HL-60 (cell line): ENCODE measurements around the gene ABCF2.

Source experiments
- DNase-seq, 2 experiments: peaks; one replicate each; pipeline ENCODE4 v3.0.0-alpha.2; 2010 to 2020; ENCODE audit warnings: low read depth in 1 of 2, low spot score in 1 of 2
- H3K27ac ChIP-seq: fragments of 250-450 bp; sonication (Bioruptor Pico); replicated peaks from 2 replicates; pipeline ENCODE4 v1.5.1; 2020; ENCODE audit warnings: mild to moderate bottlenecking, moderate library complexity
- H3K27me3 ChIP-seq: fragments of 250-450 bp; sonication (Bioruptor Pico); 2 replicates; pipeline ENCODE4 v1.5.1; 2021; ENCODE audit warnings: mild to moderate bottlenecking, moderate library complexity; ENCODE audit not compliant: insufficient read depth, poor library complexity, severe bottlenecking
- H3K4me3 ChIP-seq: replicated peaks from 2 replicates; pipeline ENCODE4 v1.5.1; 2011; ENCODE audit warnings: mild to moderate bottlenecking, control low read depth, low read length; ENCODE audit not compliant: insufficient read depth
- GABPA ChIP-seq: IDR thresholded peaks from 2 replicates; pipeline ENCODE4 v1.6.1; 2012; ENCODE audit warnings: low read depth
- POLR2AphosphoS5 ChIP-seq: IDR thresholded peaks from 2 replicates; pipeline ENCODE4 v1.6.1; 2012; ENCODE audit warnings: low read depth
- SPI1 ChIP-seq: IDR thresholded peaks from 2 replicates; pipeline ENCODE4 v1.6.1; 2012; ENCODE audit warnings: low read depth, mild to moderate bottlenecking, borderline replicate concordance
- TF ChIP-seq, protein P1 (sequence below): IDR thresholded peaks from one replicate; pipeline ENCODE4 v1.5.1; 2011; ENCODE audit warnings: low read length, control low read depth, inconsistent platforms; ENCODE audit not compliant: insufficient read depth
- TF ChIP-seq, protein P2 (sequence below): IDR thresholded peaks from 2 replicates; pipeline ENCODE4 v1.6.1; 2012; ENCODE audit warnings: low read depth; ENCODE audit not compliant: insufficient replicate concordance

Gene ABCF2

DNA sequence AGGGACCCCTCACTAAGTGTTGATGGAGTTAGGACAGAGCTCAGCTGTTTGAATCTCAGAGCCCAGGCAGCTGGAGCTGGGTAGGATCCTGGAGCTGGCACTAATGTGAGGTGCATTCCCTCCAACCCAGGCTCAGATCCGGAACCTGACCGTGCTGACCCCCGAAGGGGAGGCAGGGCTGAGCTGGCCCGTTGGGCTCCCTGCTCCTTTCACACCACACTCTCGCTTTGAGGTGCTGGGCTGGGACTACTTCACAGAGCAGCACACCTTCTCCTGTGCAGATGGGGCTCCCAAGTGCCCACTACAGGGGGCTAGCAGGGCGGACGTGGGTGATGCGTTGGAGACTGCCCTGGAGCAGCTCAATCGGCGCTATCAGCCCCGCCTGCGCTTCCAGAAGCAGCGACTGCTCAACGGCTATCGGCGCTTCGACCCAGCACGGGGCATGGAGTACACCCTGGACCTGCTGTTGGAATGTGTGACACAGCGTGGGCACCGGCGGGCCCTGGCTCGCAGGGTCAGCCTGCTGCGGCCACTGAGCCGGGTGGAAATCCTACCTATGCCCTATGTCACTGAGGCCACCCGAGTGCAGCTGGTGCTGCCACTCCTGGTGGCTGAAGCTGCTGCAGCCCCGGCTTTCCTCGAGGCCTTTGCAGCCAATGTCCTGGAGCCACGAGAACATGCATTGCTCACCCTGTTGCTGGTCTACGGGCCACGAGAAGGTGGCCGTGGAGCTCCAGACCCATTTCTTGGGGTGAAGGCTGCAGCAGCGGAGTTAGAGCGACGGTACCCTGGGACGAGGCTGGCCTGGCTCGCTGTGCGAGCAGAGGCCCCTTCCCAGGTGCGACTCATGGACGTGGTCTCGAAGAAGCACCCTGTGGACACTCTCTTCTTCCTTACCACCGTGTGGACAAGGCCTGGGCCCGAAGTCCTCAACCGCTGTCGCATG is 10.5 kb upstream of the ABCF2 start:
- TF ChIP-seq, protein P1, sequence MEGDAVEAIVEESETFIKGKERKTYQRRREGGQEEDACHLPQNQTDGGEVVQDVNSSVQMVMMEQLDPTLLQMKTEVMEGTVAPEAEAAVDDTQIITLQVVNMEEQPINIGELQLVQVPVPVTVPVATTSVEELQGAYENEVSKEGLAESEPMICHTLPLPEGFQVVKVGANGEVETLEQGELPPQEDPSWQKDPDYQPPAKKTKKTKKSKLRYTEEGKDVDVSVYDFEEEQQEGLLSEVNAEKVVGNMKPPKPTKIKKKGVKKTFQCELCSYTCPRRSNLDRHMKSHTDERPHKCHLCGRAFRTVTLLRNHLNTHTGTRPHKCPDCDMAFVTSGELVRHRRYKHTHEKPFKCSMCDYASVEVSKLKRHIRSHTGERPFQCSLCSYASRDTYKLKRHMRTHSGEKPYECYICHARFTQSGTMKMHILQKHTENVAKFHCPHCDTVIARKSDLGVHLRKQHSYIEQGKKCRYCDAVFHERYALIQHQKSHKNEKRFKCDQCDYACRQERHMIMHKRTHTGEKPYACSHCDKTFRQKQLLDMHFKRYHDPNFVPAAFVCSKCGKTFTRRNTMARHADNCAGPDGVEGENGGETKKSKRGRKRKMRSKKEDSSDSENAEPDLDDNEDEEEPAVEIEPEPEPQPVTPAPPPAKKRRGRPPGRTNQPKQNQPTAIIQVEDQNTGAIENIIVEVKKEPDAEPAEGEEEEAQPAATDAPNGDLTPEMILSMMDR: no peak
- TF ChIP-seq SPI1: no peak
- TF ChIP-seq GABPA: no peak
- no peak; the same call in 1 of the 2 replicates for TF ChIP-seq POLR2AphosphoS5
- TF ChIP-seq, protein P2, sequence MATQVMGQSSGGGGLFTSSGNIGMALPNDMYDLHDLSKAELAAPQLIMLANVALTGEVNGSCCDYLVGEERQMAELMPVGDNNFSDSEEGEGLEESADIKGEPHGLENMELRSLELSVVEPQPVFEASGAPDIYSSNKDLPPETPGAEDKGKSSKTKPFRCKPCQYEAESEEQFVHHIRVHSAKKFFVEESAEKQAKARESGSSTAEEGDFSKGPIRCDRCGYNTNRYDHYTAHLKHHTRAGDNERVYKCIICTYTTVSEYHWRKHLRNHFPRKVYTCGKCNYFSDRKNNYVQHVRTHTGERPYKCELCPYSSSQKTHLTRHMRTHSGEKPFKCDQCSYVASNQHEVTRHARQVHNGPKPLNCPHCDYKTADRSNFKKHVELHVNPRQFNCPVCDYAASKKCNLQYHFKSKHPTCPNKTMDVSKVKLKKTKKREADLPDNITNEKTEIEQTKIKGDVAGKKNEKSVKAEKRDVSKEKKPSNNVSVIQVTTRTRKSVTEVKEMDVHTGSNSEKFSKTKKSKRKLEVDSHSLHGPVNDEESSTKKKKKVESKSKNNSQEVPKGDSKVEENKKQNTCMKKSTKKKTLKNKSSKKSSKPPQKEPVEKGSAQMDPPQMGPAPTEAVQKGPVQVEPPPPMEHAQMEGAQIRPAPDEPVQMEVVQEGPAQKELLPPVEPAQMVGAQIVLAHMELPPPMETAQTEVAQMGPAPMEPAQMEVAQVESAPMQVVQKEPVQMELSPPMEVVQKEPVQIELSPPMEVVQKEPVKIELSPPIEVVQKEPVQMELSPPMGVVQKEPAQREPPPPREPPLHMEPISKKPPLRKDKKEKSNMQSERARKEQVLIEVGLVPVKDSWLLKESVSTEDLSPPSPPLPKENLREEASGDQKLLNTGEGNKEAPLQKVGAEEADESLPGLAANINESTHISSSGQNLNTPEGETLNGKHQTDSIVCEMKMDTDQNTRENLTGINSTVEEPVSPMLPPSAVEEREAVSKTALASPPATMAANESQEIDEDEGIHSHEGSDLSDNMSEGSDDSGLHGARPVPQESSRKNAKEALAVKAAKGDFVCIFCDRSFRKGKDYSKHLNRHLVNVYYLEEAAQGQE: no peak
- DNase-seq: no peak
- H3K27me3 ChIP-seq: no peaks in the 10 kb centered on the region
- H3K27ac ChIP-seq: no peak overlapping the region
- H3K4me3 ChIP-seq: no peak overlapping the region

DNA sequence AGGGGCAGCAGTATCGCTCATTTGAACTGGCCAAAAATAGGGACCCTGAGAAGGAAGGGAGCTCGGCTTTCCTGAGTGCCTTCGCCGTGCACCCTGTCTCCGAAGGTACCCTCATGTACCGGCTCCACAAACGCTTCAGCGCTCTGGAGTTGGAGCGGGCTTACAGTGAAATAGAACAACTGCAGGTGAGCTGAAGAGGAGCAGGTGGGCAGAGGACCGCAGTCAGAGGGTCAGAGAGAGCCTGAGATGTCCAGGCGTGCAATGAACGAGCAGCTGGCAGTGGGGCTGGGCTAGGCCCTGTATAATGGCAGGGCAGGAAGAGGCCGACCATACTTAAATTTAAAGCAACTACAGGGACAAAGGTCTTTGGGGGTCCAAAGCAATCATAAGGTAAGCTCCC is 9.4 kb upstream of the ABCF2 start:
- TF ChIP-seq GABPA: no peak
- TF ChIP-seq, protein P2: no peak
- no peak for TF ChIP-seq SPI1
- TF ChIP-seq, protein P1: no peak
- TF ChIP-seq POLR2AphosphoS5: no peak
- Histone ChIP-seq H3K4me3 (no peak overlapping the region), H3K27me3 (no peaks in the 10 kb centered on the region), H3K27ac (no peak overlapping the region)
- DNase-seq: no peak

DNA sequence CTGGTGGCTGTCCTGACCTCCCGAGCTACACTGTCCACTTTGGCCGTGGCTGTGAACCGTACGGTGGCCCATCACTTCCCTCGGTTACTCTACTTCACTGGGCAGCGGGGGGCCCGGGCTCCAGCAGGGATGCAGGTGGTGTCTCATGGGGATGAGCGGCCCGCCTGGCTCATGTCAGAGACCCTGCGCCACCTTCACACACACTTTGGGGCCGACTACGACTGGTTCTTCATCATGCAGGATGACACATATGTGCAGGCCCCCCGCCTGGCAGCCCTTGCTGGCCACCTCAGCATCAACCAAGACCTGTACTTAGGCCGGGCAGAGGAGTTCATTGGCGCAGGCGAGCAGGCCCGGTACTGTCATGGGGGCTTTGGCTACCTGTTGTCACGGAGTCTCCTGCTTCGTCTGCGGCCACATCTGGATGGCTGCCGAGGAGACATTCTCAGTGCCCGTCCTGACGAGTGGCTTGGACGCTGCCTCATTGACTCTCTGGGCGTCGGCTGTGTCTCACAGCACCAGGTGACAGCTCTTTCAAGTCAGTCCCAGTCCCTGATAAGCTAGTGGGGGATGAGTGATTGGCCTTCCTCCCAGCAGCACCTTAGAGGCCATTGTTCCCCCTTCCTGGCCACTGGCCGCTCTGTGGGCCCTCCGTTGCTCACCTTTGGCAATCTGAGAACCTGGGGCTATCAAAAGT is 8.2 kb upstream of the ABCF2 start:
- Histone ChIP-seq H3K27me3 (no peaks in the 10 kb centered on the region), H3K4me3 (no peak overlapping the region), H3K27ac (no peak overlapping the region)
- DNase-seq: no peak
- TF ChIP-seq, protein P1: no peak
- TF ChIP-seq, protein P2: no peak
- TF ChIP-seq POLR2AphosphoS5 (no peak), SPI1 (no peak), GABPA (no peak)
